WTC11 (cell line): ENCODE data around the gene ZNF3.

ENCODE experiments used
- ATF3 ChIP-seq: sonication (generic); formaldehyde crosslinking; conservative IDR thresholded peaks from 2 replicates; pipeline ENCODE4 v1.8.1; 2022; ENCODE audit warnings: mild to moderate bottlenecking, missing genetic modification reagents
- CDX4 ChIP-seq: fragments of 250-450 bp; sonication (Bioruptor Pico); IDR thresholded peaks from 2 replicates; pipeline ENCODE4 v1.9.0; 2021; ENCODE audit warnings: moderate library complexity, mild to moderate bottlenecking, inconsistent platforms, borderline replicate concordance
- ESRRA ChIP-seq: sonication (generic); formaldehyde crosslinking; IDR thresholded peaks from 2 replicates; pipeline ENCODE4 v1.8.1; 2022; ENCODE audit warnings: mild to moderate bottlenecking, missing genetic modification reagents, borderline replicate concordance
- FOXP4 ChIP-seq: sonication (generic); formaldehyde crosslinking; IDR thresholded peaks from 2 replicates; pipeline ENCODE4 v1.8.0; 2022; ENCODE audit warnings: mild to moderate bottlenecking, missing genetic modification reagents
- HMGXB4 ChIP-seq: sonication (generic); formaldehyde crosslinking; IDR thresholded peaks from 2 replicates; pipeline ENCODE4 v1.8.1; 2023; ENCODE audit warnings: mild to moderate bottlenecking, moderate library complexity, missing genetic modification reagents
- JUN ChIP-seq: sonication (generic); formaldehyde crosslinking; IDR thresholded peaks from 2 replicates; pipeline ENCODE4 v1.8.0; 2023; ENCODE audit warnings: mild to moderate bottlenecking, missing genetic modification reagents
- MAX ChIP-seq: sonication (generic); formaldehyde crosslinking; IDR thresholded peaks from 2 replicates; pipeline ENCODE4 v1.8.0; 2022; ENCODE audit warnings: mild to moderate bottlenecking, missing genetic modification reagents
- NFE2L1 ChIP-seq: sonication (generic); formaldehyde crosslinking; IDR thresholded peaks from 2 replicates; pipeline ENCODE4 v1.8.1; 2023; ENCODE audit warnings: missing genetic modification reagents
- RORB ChIP-seq: fragments of 250-450 bp; sonication (Bioruptor Pico); IDR thresholded peaks from 2 replicates; pipeline ENCODE4 v1.9.0; 2021; ENCODE audit warnings: mild to moderate bottlenecking
- TCF7 ChIP-seq: sonication (generic); formaldehyde crosslinking; IDR thresholded peaks from 2 replicates; pipeline ENCODE4 v1.8.0; 2022; ENCODE audit warnings: mild to moderate bottlenecking, low read depth, missing genetic modification reagents, moderate library complexity
- ZNF396 ChIP-seq: fragments of 250-450 bp; sonication (Bioruptor Pico); IDR thresholded peaks from 2 replicates; pipeline ENCODE4 v1.8.0; 2021; ENCODE audit warnings: mild to moderate bottlenecking, moderate library complexity, borderline replicate concordance
- TF ChIP-seq, protein P1 (sequence below): fragments of 200-600 bp; IDR thresholded peaks from 2 replicates; pipeline ENCODE4 v1.8.0; 2022; ENCODE audit warnings: antibody characterized with exemption
- TF ChIP-seq, protein P2 (sequence below): sonication (generic); formaldehyde crosslinking; IDR thresholded peaks from 2 replicates; pipeline ENCODE4 v1.8.1; 2023; ENCODE audit warnings: mild to moderate bottlenecking, missing genetic modification reagents, moderate library complexity
- TF ChIP-seq, protein P3 (sequence below): fragments of 250-450 bp; sonication (Bioruptor Pico); IDR thresholded peaks from 2 replicates; pipeline ENCODE4 v1.9.0; 2021; ENCODE audit warnings: mild to moderate bottlenecking

- TF ChIP-seq, protein P1, sequence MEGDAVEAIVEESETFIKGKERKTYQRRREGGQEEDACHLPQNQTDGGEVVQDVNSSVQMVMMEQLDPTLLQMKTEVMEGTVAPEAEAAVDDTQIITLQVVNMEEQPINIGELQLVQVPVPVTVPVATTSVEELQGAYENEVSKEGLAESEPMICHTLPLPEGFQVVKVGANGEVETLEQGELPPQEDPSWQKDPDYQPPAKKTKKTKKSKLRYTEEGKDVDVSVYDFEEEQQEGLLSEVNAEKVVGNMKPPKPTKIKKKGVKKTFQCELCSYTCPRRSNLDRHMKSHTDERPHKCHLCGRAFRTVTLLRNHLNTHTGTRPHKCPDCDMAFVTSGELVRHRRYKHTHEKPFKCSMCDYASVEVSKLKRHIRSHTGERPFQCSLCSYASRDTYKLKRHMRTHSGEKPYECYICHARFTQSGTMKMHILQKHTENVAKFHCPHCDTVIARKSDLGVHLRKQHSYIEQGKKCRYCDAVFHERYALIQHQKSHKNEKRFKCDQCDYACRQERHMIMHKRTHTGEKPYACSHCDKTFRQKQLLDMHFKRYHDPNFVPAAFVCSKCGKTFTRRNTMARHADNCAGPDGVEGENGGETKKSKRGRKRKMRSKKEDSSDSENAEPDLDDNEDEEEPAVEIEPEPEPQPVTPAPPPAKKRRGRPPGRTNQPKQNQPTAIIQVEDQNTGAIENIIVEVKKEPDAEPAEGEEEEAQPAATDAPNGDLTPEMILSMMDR, result no peak
- TF ChIP-seq NFE2L1 (CRISPR knock-in tag) (no peak), RORB (CRISPR knock-in tag) (no peak), MAX (CRISPR knock-in tag) (no peak), ZNF396 (no peak), TCF7 (CRISPR knock-in tag) (no peak), FOXP4 (CRISPR knock-in tag) (no peak), ESRRA (no peak), ATF3 (CRISPR knock-in tag) (no peak), JUN (no peak), CDX4 (no peak), HMGXB4 (CRISPR knock-in tag) (no peak)
- TF ChIP-seq, protein P2, sequence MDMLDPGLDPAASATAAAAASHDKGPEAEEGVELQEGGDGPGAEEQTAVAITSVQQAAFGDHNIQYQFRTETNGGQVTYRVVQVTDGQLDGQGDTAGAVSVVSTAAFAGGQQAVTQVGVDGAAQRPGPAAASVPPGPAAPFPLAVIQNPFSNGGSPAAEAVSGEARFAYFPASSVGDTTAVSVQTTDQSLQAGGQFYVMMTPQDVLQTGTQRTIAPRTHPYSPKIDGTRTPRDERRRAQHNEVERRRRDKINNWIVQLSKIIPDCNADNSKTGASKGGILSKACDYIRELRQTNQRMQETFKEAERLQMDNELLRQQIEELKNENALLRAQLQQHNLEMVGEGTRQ, result no peak
- TF ChIP-seq, protein P3, sequence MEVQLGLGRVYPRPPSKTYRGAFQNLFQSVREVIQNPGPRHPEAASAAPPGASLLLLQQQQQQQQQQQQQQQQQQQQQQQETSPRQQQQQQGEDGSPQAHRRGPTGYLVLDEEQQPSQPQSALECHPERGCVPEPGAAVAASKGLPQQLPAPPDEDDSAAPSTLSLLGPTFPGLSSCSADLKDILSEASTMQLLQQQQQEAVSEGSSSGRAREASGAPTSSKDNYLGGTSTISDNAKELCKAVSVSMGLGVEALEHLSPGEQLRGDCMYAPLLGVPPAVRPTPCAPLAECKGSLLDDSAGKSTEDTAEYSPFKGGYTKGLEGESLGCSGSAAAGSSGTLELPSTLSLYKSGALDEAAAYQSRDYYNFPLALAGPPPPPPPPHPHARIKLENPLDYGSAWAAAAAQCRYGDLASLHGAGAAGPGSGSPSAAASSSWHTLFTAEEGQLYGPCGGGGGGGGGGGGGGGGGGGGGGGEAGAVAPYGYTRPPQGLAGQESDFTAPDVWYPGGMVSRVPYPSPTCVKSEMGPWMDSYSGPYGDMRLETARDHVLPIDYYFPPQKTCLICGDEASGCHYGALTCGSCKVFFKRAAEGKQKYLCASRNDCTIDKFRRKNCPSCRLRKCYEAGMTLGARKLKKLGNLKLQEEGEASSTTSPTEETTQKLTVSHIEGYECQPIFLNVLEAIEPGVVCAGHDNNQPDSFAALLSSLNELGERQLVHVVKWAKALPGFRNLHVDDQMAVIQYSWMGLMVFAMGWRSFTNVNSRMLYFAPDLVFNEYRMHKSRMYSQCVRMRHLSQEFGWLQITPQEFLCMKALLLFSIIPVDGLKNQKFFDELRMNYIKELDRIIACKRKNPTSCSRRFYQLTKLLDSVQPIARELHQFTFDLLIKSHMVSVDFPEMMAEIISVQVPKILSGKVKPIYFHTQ (CRISPR knock-in tag), result no peak
Measured at GRCh38 chr7:100090527-100091410, 9.2 kb upstream of the ZNF3 start.
